PC-9 (cell line): ENCODE measurements around the gene SEL1L3.

Source experiments
- EZH2 ChIP-seq: fragments of 200-600 bp; sonication (generic); IDR thresholded peaks from 2 replicates; pipeline ENCODE4 v1.8.0; 2017; ENCODE audit warnings: antibody characterized with exemption, low read depth
- TF ChIP-seq, protein P1 (sequence below): fragments of 200-600 bp; sonication (generic); conservative IDR thresholded peaks from 2 replicates; pipeline ENCODE4 v1.6.1; 2017; ENCODE audit warnings: mixed run types, antibody characterized with exemption, mild to moderate bottlenecking, moderate library complexity

DNA sequence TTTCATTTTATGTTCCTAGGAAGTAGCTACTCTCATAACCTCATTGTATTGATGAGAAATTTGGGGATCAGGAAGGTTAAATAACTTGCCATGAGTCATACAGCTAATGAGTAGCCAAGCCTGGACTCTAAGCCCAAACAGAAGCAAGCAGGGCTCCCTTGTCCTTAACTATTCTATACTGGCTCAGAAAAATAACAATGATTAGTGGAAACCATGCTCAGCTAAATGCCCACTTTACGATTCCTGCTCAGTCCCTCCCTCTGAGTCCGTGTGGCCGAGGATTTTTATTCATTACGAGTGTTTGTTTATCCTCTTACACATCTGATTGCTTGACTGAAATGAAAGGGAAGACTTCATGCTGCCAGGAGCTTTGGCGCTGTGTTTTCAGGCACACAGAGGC is 106.3 kb downstream of the SEL1L3 start:
- TF ChIP-seq, protein P1, sequence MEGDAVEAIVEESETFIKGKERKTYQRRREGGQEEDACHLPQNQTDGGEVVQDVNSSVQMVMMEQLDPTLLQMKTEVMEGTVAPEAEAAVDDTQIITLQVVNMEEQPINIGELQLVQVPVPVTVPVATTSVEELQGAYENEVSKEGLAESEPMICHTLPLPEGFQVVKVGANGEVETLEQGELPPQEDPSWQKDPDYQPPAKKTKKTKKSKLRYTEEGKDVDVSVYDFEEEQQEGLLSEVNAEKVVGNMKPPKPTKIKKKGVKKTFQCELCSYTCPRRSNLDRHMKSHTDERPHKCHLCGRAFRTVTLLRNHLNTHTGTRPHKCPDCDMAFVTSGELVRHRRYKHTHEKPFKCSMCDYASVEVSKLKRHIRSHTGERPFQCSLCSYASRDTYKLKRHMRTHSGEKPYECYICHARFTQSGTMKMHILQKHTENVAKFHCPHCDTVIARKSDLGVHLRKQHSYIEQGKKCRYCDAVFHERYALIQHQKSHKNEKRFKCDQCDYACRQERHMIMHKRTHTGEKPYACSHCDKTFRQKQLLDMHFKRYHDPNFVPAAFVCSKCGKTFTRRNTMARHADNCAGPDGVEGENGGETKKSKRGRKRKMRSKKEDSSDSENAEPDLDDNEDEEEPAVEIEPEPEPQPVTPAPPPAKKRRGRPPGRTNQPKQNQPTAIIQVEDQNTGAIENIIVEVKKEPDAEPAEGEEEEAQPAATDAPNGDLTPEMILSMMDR = no peak
- no peak for TF ChIP-seq EZH2
